Measurements from ENCODE around the gene CAPNS2. TPM values are rescaled to one million over a fixed set of nuclear protein-coding genes. Genes with fewer than 3 reads are reported as not detected.

Gene CAPNS2
- 0.09 TPM for polyA plus RNA-seq
- long read RNA-seq, donor 1: 0 reads
- long read RNA-seq, donor 2: 0 reads
- long read RNA-seq, donor 3: 0 reads
- long read RNA-seq, donor 4: 0 reads
- long read RNA-seq, donor 5: 0 reads
- long read RNA-seq, donor 6: 0 reads
- long read RNA-seq, donor 7: 0 reads
- long read RNA-seq, donor 8: 0 reads
- long read RNA-seq, donor 9: 0 reads
- long read RNA-seq, donor 10: 0 reads
- long read RNA-seq, donor 11: 0 reads

- Histone ChIP-seq H3K27ac (ENCODE audit: low read length) (no peak within 1 kb of the TSS), H3K36me3 (ENCODE audit: control insufficient read depth, insufficient read depth, low read length) (no peaks in the 10 kb centered on the region), H3K4me1 (ENCODE audit: control insufficient read depth, insufficient read depth, low read length) (no peaks in the 10 kb centered on the region), H3K27me3 (ENCODE audit: control insufficient read depth, insufficient read depth, low read length) (no peaks in the 10 kb centered on the region), H3K4me3 (ENCODE audit: low read length) (no peak within 1 kb of the TSS), H3K9me3 (ENCODE audit: control insufficient read depth, low read depth, low read length) (no peaks in the 10 kb centered on the region)
- whole genome bisulfite sequencing (ENCODE audit: insufficient coverage, low lambda C conversion rate): no CpG with 5 or more reads among the region's 9 CpGs
- no peak for DNase-seq
Measured at GRCh38 chr16:55566432-55567175, at the start of gene CAPNS2. Gene CAPNS2 (plus strand): TSS chr16:55566684. CDS start chr16:55566757, 73 bp downstream.

DNA sequence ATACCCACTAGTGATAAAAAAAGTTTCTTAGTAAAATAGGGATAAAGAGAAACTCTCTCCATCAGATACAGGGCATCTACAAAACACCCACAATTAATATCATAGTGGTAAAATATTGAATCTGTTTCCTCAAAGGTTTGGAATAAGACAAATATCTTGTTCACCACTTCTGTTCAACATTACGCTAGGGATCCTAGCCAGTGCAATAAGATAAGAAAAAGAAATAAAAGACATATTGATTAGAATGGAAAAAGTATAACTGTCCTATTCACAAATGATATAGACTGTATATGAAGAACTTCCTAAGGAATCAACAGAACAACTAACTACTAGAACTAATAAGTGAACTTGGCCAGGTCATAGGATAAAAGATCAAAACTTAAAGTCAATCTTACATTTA, 44.7 kb upstream of the CAPNS2 start:
- no CpG with 5 or more reads among the region's 1 CpG for whole genome bisulfite sequencing (ENCODE audit: insufficient coverage, low lambda C conversion rate)
- no peak for DNase-seq

GRCh38 chr16:55526441-55526840, 40.0 kb upstream of the CAPNS2 start:
- DNase-seq: no peak
- Histone ChIP-seq H3K27me3 (ENCODE audit: control insufficient read depth, insufficient read depth, low read length) (no peaks in the 10 kb centered on the region), H3K4me3 (ENCODE audit: low read length) (no peak overlapping the region), H3K9me3 (ENCODE audit: control insufficient read depth, low read depth, low read length) (no peaks in the 10 kb centered on the region), H3K36me3 (ENCODE audit: control insufficient read depth, insufficient read depth, low read length) (no peaks in the 10 kb centered on the region), H3K4me1 (ENCODE audit: control insufficient read depth, insufficient read depth, low read length) (no peaks in the 10 kb centered on the region), H3K27ac (ENCODE audit: low read length) (no peak overlapping the region)
- WGBS (ENCODE audit: insufficient coverage, low lambda C conversion rate): 65% methylated on average over 2 of the region's 2 CpGs

More for the DNA sequence above, 44.7 kb upstream of the CAPNS2 start:
- Histone ChIP-seq H3K27me3 (ENCODE audit: control insufficient read depth, insufficient read depth, low read length) (no peaks in the 10 kb centered on the region), H3K27ac (ENCODE audit: low read length) (no peak overlapping the region), H3K4me1 (ENCODE audit: control insufficient read depth, insufficient read depth, low read length) (no peaks in the 10 kb centered on the region), H3K4me3 (ENCODE audit: low read length) (no peak overlapping the region), H3K36me3 (ENCODE audit: control insufficient read depth, insufficient read depth, low read length) (no peaks in the 10 kb centered on the region), H3K9me3 (ENCODE audit: control insufficient read depth, low read depth, low read length) (no peaks in the 10 kb centered on the region)

GRCh38 chr16:55527885-55528284, 38.6 kb upstream of the CAPNS2 start:
- no peaks in the 10 kb centered on the region for H3K4me1 ChIP-seq (ENCODE audit: control insufficient read depth, insufficient read depth, low read length)
- H3K27me3 ChIP-seq (ENCODE audit: control insufficient read depth, insufficient read depth, low read length): no peaks in the 10 kb centered on the region
- no peaks in the 10 kb centered on the region for H3K36me3 ChIP-seq (ENCODE audit: control insufficient read depth, insufficient read depth, low read length)
- no peak for DNase-seq
- H3K27ac ChIP-seq (ENCODE audit: low read length): no peak overlapping the region
- no peaks in the 10 kb centered on the region for H3K9me3 ChIP-seq (ENCODE audit: control insufficient read depth, low read depth, low read length)
- H3K4me3 ChIP-seq (ENCODE audit: low read length): no peak overlapping the region

GRCh38 chr16:55529018-55529417, 37.5 kb upstream of the CAPNS2 start:
- no peaks in the 10 kb centered on the region for H3K27me3 ChIP-seq (ENCODE audit: control insufficient read depth, insufficient read depth, low read length)
- H3K9me3 ChIP-seq (ENCODE audit: control insufficient read depth, low read depth, low read length): no peaks in the 10 kb centered on the region
- no peaks in the 10 kb centered on the region for H3K36me3 ChIP-seq (ENCODE audit: control insufficient read depth, insufficient read depth, low read length)
- no peak for DNase-seq
- whole genome bisulfite sequencing (ENCODE audit: insufficient coverage, low lambda C conversion rate): 55% methylated on average over 1 of the region's 2 CpGs
- H3K27ac ChIP-seq (ENCODE audit: low read length): no peak overlapping the region
- H3K4me1 ChIP-seq (ENCODE audit: control insufficient read depth, insufficient read depth, low read length): no peaks in the 10 kb centered on the region
- no peak overlapping the region for H3K4me3 ChIP-seq (ENCODE audit: low read length)

GRCh38 chr16:55530316-55530856, 36.1 kb upstream of the CAPNS2 start:
- no CpG with 5 or more reads among the region's 1 CpG for WGBS (ENCODE audit: insufficient coverage, low lambda C conversion rate)
- Histone ChIP-seq H3K27ac (ENCODE audit: low read length) (no peak overlapping the region), H3K9me3 (ENCODE audit: control insufficient read depth, low read depth, low read length) (no peaks in the 10 kb centered on the region), H3K4me3 (ENCODE audit: low read length) (no peak overlapping the region), H3K36me3 (ENCODE audit: control insufficient read depth, insufficient read depth, low read length) (no peaks in the 10 kb centered on the region), H3K27me3 (ENCODE audit: control insufficient read depth, insufficient read depth, low read length) (no peaks in the 10 kb centered on the region), H3K4me1 (ENCODE audit: control insufficient read depth, insufficient read depth, low read length) (no peaks in the 10 kb centered on the region)
- DNase-seq: peak; percentile 32 to 50

DNA sequence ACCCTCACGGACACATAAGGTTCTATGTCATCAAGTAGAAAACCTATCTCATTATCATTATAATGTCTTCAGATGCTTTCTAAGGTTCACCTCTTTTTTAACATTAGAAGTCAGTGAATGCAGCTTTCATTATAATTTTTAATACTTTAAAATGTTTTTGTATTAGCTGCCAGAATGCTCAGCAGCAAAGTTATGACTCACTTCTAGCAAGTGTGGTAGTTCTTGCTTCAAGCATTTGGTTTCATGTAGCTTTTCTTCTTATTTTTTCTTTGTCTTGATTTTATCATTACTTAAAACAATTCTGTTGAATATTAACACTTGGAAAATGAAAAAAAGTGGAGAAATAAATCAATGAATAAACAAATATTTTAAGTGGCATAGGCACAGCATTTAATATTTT, 34.3 kb upstream of the CAPNS2 start:
- Histone ChIP-seq H3K9me3 (ENCODE audit: control insufficient read depth, low read depth, low read length) (no peaks in the 10 kb centered on the region), H3K27ac (ENCODE audit: low read length) (no peak overlapping the region), H3K4me3 (ENCODE audit: low read length) (no peak overlapping the region), H3K36me3 (ENCODE audit: control insufficient read depth, insufficient read depth, low read length) (no peaks in the 10 kb centered on the region), H3K4me1 (ENCODE audit: control insufficient read depth, insufficient read depth, low read length) (no peaks in the 10 kb centered on the region), H3K27me3 (ENCODE audit: control insufficient read depth, insufficient read depth, low read length) (no peaks in the 10 kb centered on the region)
- DNase-seq: no peak
- no CpG with 5 or more reads among the region's 1 CpG for WGBS (ENCODE audit: insufficient coverage, low lambda C conversion rate)

GRCh38 chr16:55534756-55535155, 31.7 kb upstream of the CAPNS2 start:
- no peaks in the 10 kb centered on the region for H3K9me3 ChIP-seq (ENCODE audit: control insufficient read depth, low read depth, low read length)
- no peaks in the 10 kb centered on the region for H3K27me3 ChIP-seq (ENCODE audit: control insufficient read depth, insufficient read depth, low read length)
- no peaks in the 10 kb centered on the region for H3K4me1 ChIP-seq (ENCODE audit: control insufficient read depth, insufficient read depth, low read length)
- DNase-seq: no peak
- no peaks in the 10 kb centered on the region for H3K36me3 ChIP-seq (ENCODE audit: control insufficient read depth, insufficient read depth, low read length)
- no CpG with 5 or more reads among the region's 2 CpGs for WGBS (ENCODE audit: insufficient coverage, low lambda C conversion rate)
- no peak overlapping the region for H3K27ac ChIP-seq (ENCODE audit: low read length)
- H3K4me3 ChIP-seq (ENCODE audit: low read length): no peak overlapping the region

DNA sequence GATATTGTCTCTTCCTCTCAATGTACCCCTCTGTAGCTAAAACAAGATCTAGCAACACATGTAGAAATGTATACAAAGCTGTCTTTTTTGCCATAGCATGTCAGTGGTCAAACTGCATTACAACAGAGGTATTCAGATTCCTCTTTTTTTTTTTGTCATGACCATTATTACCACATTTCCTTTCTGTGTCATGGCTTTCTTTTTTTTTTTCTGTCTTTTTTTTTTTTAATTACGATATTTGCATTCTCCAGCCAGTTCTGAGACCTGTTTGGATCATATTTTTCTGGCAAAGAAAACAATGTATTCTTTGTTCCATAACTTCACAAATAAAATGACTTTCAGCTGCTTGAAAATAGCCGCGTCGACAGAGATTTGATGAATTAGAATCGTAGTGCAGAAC, 27.4 kb upstream of the CAPNS2 start:
- Histone ChIP-seq H3K27ac (ENCODE audit: low read length) (no peak overlapping the region), H3K36me3 (ENCODE audit: control insufficient read depth, insufficient read depth, low read length) (no peaks in the 10 kb centered on the region), H3K4me3 (ENCODE audit: low read length) (no peak overlapping the region), H3K27me3 (ENCODE audit: control insufficient read depth, insufficient read depth, low read length) (no peaks in the 10 kb centered on the region), H3K4me1 (ENCODE audit: control insufficient read depth, insufficient read depth, low read length) (no peaks in the 10 kb centered on the region), H3K9me3 (ENCODE audit: control insufficient read depth, low read depth, low read length) (no peaks in the 10 kb centered on the region)
- DNase-seq: no peak
- 70% methylated on average over 5 of the region's 5 CpGs for WGBS (ENCODE audit: insufficient coverage, low lambda C conversion rate)

DNA sequence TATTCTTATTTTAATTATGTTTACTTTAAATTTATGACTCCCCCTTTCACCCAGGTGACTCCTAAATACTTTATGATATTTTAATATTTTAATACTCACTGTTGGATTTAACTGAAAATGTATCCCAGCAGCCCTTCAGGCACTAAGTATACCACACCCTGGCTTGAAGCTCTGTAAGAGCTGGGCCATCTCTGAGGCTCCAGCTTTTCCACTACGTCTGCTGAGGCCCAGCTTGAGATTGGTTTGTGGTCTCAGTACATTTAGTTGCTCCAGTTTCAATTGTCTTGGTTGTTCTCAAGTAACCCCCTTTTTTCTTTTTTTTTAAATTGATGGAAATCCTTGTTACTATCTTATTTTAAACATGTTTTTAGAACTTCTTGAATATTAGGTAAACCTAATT, 27.0 kb upstream of the CAPNS2 start:
- Histone ChIP-seq H3K9me3 (ENCODE audit: control insufficient read depth, low read depth, low read length) (no peaks in the 10 kb centered on the region), H3K4me3 (ENCODE audit: low read length) (no peak overlapping the region), H3K36me3 (ENCODE audit: control insufficient read depth, insufficient read depth, low read length) (no peaks in the 10 kb centered on the region), H3K27ac (ENCODE audit: low read length) (no peak overlapping the region), H3K27me3 (ENCODE audit: control insufficient read depth, insufficient read depth, low read length) (no peaks in the 10 kb centered on the region), H3K4me1 (ENCODE audit: control insufficient read depth, insufficient read depth, low read length) (no peaks in the 10 kb centered on the region)
- DNase-seq: no peak
- no CpG with 5 or more reads among the region's 1 CpG for WGBS (ENCODE audit: insufficient coverage, low lambda C conversion rate)

Data from large intestine (tissue), 12 donors.